Esophagus muscularis mucosa (tissue), 3 donors: ENCODE results near the gene CDH22.

Experiments
- CTCF ChIP-seq, 3 experiments: fragments of 200-600 bp in 2 of 3; fragments of 450-650 bp in 1 of 3; sonication (generic) in 2 of 3; IDR thresholded peaks; one replicate each; pipeline ENCODE4 v1.5.1; 2017 to 2019; ENCODE audit warnings: antibody characterized with exemption in 3 of 3, mild to moderate bottlenecking in 2 of 3, moderate library complexity in 1 of 3
- EP300 ChIP-seq: sonication (generic); formaldehyde crosslinking; IDR thresholded peaks from one replicate; pipeline ENCODE4 v1.6.1; 2017; ENCODE audit warnings: antibody characterized with exemption

GRCh38 chr20:46351357-46352058, 43.2 kb upstream of the CDH22 start:
- no peak for TF ChIP-seq CTCF (IDR thresholded peaks at IDR 0.05)
- TF ChIP-seq EP300, result no peak
